ENCODE data around the gene IQSEC3.

IQSEC3 gene

DNA sequence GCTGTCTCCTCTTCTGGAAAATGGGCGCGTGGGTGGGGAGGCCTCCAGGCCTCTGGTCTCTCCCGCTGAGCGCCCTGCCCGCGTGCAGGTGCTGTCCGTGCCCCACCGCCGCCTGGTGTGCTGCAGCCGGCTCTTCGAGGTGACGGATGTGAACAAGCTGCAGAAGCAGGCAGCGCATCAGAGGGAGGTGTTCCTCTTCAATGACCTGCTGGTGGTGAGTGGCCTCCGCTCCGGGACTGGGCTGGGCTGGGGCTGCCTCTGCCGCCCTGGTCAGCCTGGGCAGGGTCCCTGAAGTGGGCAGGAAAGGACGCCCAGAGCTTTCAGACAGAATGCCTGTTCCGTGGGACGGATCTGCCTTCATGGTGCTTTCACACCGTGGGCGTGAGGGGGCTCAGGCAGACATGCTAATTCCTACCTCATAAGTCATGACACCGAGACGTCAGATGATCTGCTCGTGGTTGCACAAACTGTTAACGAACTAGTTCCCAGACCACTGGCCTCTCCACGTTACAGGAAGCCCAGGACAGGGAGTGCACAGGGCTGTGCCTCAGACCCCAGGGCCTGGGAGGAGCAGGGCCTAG, 96.9 kb downstream of the IQSEC3 start:
- no peak for DNase-seq (ENCODE audit: low read depth, low spot score)

DNA sequence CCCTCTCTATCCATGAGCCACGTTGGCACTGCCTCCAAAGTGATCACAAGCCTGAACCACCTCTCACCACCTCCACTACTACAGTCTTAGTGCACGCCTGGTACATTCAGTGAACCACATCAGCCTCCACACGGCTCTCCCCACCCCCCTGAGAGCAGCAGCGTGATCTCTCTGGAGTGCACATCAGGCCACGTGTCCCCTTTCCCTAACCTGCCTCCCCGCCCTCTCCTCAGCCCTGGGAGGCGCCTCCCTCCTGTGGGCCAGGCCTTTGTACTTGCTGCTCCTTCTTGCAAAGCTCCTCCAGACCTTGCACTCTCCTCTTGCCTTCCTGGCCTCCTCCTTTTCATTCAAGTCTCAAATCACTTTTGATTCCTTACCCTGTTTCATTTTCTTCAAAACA, 97.6 kb downstream of the IQSEC3 start:
- no peak for DNase-seq (ENCODE audit: low read depth, low spot score)

DNA sequence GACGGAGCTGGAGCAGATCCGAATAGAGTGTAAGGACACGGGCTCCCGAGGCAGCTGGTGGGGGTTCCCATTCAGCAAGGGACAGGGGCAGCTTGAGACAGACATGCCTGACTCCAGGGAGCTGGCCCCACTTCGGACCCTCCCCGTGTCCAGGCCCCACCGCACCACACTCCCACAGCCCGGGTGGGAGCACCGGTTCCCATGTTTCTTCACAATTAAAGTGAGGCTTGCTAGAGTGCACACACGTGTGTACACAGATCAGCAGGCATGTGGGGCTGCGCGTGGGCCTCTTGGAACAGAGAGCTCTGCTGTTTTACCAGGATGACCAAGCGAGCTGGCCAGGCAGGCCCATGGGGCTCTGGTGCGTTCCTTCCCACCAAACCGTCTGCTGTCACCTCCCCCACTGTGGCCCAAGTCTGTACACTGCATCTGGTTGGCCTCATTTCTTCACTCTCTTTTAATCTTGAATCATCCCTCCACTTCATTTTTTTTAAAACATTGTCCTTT, 99.3 kb downstream of the IQSEC3 start:
- no peak for DNase-seq (ENCODE audit: low read depth, low spot score)

- no peak for DNase-seq (ENCODE audit: low read depth, low spot score)
Measured at GRCh38 chr12:166425-167075, 100.0 kb downstream of the IQSEC3 start.

- no peak for DNase-seq (ENCODE audit: low read depth, low spot score)
Measured at GRCh38 chr12:167959-168600, 101.5 kb downstream of the IQSEC3 start.

GRCh38 chr12:168763-169525, 102.4 kb downstream of the IQSEC3 start:
- DNase-seq (ENCODE audit: low read depth, low spot score), result no peak

DNA sequence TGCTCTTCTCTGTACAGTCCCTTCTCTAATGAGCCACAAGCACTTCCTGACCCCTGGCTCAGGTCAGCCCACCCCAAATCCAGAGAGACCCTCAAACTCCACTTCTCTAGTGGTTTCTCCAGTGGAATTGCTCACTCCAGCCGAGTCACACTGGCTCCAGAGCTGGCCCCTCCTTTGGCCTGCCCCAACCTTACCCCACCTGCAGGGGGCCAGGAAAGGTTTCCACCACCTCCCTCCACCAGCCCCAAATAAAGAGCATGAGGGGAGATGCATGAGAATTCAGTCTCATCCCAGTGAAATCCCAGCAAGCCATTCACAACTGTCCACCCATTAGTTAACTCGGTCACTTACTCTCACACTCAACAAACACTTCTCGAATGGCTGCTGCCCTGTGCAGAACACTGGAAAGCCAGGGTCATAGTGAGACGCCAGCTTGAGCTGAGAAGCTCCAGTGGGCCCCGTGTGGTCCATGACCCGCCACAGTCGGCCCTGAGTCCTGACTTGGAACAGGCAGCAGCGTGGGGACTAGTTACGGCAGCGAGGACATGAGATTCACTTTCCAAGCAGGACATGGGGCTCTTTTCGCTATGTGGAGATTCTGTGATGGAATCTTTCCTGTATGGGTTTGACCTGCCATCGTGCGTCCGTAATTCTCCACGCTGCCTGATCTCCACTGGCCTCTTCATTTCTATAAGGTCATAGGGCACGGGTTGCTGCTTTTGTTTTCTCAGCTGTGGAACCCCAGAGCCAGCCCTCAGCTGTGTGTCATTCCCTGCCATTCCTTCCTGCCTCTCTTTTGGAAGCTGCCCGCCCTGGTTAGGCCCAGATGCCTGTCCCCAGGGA, 103.2 kb downstream of the IQSEC3 start:
- peak; percentile 91 for DNase-seq (ENCODE audit: low read depth, low spot score)

DNA sequence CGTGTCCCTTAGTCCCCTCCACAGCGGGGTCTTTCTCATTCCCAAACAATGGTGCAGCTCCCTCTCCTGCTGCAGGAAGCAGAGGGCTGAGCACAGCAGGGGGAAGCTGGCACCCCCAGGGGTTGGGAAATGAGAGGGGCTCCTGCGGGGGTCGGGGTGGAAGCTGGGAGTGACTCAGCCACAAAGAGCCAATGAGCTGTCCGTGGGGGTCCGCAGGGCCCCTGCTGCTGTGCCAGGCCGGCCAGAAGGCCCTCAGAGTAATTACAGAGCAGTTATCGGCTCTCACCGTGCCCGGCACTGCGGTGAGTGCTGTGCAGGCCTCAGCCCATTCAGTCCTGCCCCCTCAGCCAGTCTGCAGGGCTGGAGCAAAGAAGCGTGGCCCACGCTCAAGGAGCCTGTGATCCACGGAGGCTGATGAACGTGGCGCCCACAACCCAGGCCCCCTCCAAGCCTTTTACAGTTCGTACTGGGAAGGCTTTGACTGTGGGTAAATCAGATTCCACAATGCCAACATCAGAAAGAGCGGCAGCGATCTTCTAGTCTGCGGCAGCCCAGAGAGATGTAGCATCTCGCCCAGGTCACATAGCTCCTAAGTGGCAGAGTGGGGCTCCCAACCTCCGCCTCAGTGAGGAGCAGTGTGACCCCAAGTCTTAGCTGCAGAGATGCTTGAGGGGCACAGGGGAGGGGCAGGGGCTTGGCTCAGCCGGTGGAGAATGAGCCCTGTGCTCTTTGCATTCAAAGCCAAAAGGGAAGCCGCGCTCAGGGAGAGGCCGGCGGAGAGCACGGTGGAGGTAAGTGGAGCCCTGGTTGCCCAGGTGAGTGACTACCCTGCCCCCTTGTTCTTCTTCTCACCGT, 104.0 kb downstream of the IQSEC3 start:
- no peak for DNase-seq (ENCODE audit: low read depth, low spot score)

- DNase-seq (ENCODE audit: low read depth, low spot score), result no peak
Measured at GRCh38 chr12:171276-171675, 104.7 kb downstream of the IQSEC3 start.

- DNase-seq (ENCODE audit: low read depth, low spot score), result no peak
Measured at GRCh38 chr12:171743-172676, 105.4 kb downstream of the IQSEC3 start.

- no peak for DNase-seq (ENCODE audit: low read depth, low spot score)
Measured at GRCh38 chr12:172732-173161, 106.2 kb downstream of the IQSEC3 start.

DNA sequence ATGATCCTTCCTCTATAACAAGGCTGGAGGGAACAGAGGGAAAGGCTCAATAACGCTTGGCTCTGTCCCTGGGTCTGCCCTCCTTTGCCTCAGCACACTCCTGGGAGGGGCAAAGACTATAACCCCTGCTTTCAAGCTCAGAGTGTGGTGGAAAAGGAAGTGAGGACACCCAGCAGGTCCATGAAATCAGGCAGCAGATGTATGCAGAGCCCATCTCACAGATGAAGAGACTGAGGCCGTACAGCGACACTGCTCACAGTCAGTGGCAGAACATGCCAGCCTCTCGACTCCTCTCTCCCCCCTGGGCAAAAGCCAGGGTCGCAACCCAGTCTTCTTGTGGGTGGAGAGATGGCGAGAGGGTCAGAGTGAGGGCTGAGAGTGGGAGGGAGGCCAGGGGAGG, 107.6 kb downstream of the IQSEC3 start:
- no peak for DNase-seq (ENCODE audit: low read depth, low spot score)

GRCh38 chr12:174596-174995, 108.0 kb downstream of the IQSEC3 start:
- DNase-seq (ENCODE audit: low read depth, low spot score), result no peak

DNA sequence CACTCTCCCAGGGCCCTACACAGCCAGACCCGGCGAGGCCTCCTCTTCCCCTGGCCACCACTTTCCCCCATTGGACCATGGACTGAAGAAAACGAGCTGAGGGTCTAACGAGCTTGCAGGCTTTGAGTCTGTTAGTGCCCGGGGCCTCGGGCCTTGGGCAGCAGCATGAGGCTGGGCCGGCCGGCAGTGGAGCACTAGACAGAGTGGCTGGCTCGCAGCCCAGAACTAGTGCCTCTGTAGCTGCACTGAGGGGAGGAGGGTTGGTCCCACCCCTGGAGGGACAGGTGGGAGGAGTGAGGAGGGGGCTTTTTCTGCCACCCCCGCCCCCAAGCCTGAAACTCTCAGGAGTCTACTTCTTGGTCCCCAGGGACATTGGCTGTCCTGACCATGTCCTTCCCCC, 108.7 kb downstream of the IQSEC3 start:
- no peak for DNase-seq (ENCODE audit: low read depth, low spot score)

GRCh38 chr12:175759-176158, 109.2 kb downstream of the IQSEC3 start:
- DNase-seq (ENCODE audit: low read depth, low spot score), result no peak

DNA sequence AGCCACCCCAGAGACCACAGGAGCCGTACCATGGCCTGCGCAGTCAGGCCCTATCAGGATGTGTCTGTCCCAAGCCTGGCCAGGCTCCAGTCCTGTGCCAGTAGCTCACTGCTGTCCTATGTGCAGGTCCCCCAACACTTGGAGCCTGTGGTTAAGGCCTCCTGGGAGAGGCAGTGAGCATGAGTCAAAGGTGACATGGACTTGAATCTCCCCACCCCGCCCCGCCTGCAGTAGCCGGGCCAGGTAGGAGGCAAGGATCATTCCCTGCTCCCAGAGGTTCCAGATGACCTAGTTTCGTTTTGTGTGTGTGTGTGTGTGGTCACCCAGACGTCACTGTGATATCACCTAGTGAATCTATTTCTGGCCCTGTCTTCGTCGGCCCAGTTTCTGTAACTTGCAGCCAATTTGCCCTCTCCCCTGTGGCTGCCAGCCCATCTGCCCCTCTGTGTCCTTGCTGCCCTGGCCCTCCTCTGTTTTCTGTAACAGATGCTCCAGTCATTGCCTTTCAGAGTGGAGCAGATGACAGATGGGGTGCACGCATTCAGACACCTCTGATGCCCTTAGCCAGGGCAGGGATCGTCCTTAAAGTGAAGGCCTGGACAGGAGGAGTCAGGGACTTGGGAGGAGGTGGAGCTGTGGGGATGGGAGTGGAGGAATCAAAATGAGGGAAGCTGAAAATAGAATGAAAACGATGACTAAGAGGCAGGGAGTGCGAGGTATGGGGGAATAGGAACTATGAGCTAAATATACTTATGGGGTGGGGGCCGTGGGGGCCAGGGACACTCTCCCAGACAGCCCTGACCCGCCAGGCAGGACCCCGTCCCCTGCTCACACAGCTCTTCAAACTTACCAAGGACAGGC, 110.0 kb downstream of the IQSEC3 start:
- no peak for DNase-seq (ENCODE audit: low read depth, low spot score)

DNA sequence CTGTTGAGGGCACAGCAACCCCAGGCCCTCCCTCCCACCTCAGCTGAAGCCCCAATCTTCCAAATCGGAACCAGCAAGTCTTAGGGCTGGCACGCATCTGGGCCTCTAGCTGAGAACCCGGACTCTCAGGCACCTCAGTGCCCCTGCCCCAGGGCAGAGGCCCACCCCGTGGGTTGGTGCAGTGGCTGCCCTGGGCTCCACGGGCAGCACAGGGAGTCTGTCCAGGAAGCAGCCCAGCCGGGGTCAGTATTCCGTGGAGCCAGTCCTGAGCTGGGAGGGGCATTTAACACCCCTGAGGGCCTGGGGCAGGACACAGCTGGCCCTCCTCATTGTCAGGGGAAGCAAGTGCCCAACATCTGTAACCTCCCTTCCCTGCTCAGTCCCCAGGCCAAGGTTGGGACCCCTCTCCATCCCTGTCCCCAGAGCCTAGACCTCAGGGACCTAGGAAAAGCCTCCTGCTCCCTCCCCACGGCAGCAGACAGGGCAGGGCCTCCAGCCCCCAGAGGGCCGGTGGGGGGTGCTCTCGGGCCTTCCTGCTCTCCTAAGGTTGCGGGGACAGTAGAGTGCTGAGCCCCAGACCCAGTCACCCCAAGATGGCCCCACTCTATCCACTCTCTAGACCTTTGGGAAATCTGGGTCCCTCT, 110.9 kb downstream of the IQSEC3 start:
- no peak for DNase-seq (ENCODE audit: low read depth, low spot score)
